GM19438 (cell line): ENCODE data around the gene SLC9A8.
A peak's percentile ranks its signal among the peaks of the same experiment; 100 is the strongest.

Experiments used
- ATAC-seq: cut with Tn5 transposase; IDR thresholded peaks from one replicate; pipeline ENCODE4 v1.9.1; 2021; ENCODE audit warnings: low read depth; ENCODE audit not compliant: unreplicated experiment

SLC9A8 gene

GRCh38 chr20:49786196-49786595 lies 26.4 kb upstream of the SLC9A8 start:
- ATAC-seq: peak; percentile 22

GRCh38 chr20:49786668-49787370 lies 25.8 kb upstream of the SLC9A8 start:
- no peak for ATAC-seq

GRCh38 chr20:49787371-49788357 lies 25.0 kb upstream of the SLC9A8 start:
- no peak for ATAC-seq

- no peak for ATAC-seq
These were observed 22.4 kb upstream of the SLC9A8 start for GRCh38 chr20:49790077-49790798.

GRCh38 chr20:49791165-49791564 lies 21.5 kb upstream of the SLC9A8 start:
- no peak for ATAC-seq

- no peak for ATAC-seq
These were observed 20.6 kb upstream of the SLC9A8 start for GRCh38 chr20:49792006-49792405.

- ATAC-seq: no peak
These were observed 20.0 kb upstream of the SLC9A8 start for GRCh38 chr20:49792611-49793010.

GRCh38 chr20:49794336-49795134 lies 18.1 kb upstream of the SLC9A8 start:
- ATAC-seq: no peak

GRCh38 chr20:49795135-49795424 lies 17.5 kb upstream of the SLC9A8 start:
- no peak for ATAC-seq

- ATAC-seq: no peak
These were observed 15.9 kb upstream of the SLC9A8 start for GRCh38 chr20:49796600-49797343.

- no peak for ATAC-seq
These were observed 15.3 kb upstream of the SLC9A8 start for GRCh38 chr20:49797344-49797615.

GRCh38 chr20:49798718-49799117 lies 13.9 kb upstream of the SLC9A8 start:
- no peak for ATAC-seq

- no peak for ATAC-seq
These were observed 12.9 kb upstream of the SLC9A8 start for GRCh38 chr20:49799698-49800097.

GRCh38 chr20:49803418-49803817 lies 9.2 kb upstream of the SLC9A8 start:
- ATAC-seq: no peak

GRCh38 chr20:49804364-49804763 lies 8.3 kb upstream of the SLC9A8 start:
- no peak for ATAC-seq

- ATAC-seq: peak; percentile 59
These were observed 7.3 kb upstream of the SLC9A8 start for GRCh38 chr20:49805224-49805876.

- ATAC-seq: no peak
These were observed 3.9 kb upstream of the SLC9A8 start for GRCh38 chr20:49808753-49809152.

GRCh38 chr20:49809803-49810359 lies 2.7 kb upstream of the SLC9A8 start:
- no peak for ATAC-seq

GRCh38 chr20:49810491-49811190 lies 2.0 kb upstream of the SLC9A8 start:
- no peak for ATAC-seq
